ENCODE results near the gene PARP3. TPM values are rescaled to one million over a fixed set of nuclear protein-coding genes. Genes with fewer than 3 reads are reported as not detected.

PARP3 gene
- polyA plus RNA-seq, 2 of the 4 experiments (the other 2 are of a cell fraction), result 7.6 to 11.0 TPM

DNA sequence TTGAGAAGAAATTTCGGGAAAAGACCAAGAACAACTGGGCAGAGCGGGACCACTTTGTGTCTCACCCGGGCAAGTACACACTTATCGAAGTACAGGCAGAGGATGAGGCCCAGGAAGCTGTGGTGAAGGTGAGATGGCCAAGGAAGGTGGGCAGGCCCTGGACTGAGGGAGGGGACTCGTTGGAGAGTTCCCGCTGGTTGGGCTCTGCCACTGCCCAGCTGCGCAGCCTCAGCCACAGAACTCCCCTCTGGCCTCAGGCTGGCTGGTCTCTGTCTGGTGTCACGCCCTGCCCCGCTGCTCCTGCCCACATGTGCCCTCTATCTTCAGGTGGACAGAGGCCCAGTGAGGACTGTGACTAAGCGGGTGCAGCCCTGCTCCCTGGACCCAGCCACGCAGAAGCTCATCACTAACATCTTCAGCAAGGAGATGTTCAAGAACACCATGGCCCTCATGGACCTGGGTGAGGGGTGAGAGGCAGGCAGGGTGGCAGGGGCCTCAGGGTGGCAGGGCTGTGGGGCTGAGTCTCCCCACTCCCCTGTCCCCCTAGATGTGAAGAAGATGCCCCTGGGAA, 2.4 kb downstream of the PARP3 start:
- Histone ChIP-seq H3K4me3 (no peak overlapping the region), H3K4me2 (no peak overlapping the region), H3K9me3 (no peaks in the 10 kb centered on the region), H3K4me1 (peaks cover 21% of the 10 kb centered on the region), H3K27ac (no peak overlapping the region)
- 90% methylated on average over 8 of the region's 11 CpGs for WGBS (ENCODE audit: missing lambda C conversion rate)
- no peak for TF ChIP-seq TFCP2L1 (CRISPR knock-in tag; IDR thresholded peaks at IDR 0.05)
- no peak for TF ChIP-seq EHF (CRISPR knock-in tag; IDR thresholded peaks at IDR 0.05)
- no peak for TF ChIP-seq GATA3 (IDR thresholded peaks at IDR 0.05; ENCODE audit: borderline replicate concordance)
- no peak for TF ChIP-seq RCOR1 (IDR thresholded peaks at IDR 0.05; ENCODE audit: low read depth, low read length)
- TF ChIP-seq FOSL2 (IDR thresholded peaks at IDR 0.05), result no peak
- no peak for TF ChIP-seq FOSL2 (CRISPR knock-in tag; IDR thresholded peaks at IDR 0.05)
- TF ChIP-seq ATOH8 (CRISPR knock-in tag; IDR thresholded peaks at IDR 0.05; ENCODE audit: low read depth), result no peak
- no peak for TF ChIP-seq POLR2AphosphoS2 (conservative IDR thresholded peaks at IDR 0.05; ENCODE audit: low read length)
- ChIA-PET CTCF (interaction anchor here (1.3 to 5.9 kb wide), 5 partner anchors 9 to 38 kb away, joined by 3 to 59 read pairs (median 7); partner anchors contain the start of genes ABHD14A and ABHD14B), POLR2A (no interaction called here)
- no peak for FAIRE-seq
- no peak for ATAC-seq
- no peak for DNase-seq (ENCODE audit: low read depth in 1 of 2, low spot score in 1 of 2)

DNA sequence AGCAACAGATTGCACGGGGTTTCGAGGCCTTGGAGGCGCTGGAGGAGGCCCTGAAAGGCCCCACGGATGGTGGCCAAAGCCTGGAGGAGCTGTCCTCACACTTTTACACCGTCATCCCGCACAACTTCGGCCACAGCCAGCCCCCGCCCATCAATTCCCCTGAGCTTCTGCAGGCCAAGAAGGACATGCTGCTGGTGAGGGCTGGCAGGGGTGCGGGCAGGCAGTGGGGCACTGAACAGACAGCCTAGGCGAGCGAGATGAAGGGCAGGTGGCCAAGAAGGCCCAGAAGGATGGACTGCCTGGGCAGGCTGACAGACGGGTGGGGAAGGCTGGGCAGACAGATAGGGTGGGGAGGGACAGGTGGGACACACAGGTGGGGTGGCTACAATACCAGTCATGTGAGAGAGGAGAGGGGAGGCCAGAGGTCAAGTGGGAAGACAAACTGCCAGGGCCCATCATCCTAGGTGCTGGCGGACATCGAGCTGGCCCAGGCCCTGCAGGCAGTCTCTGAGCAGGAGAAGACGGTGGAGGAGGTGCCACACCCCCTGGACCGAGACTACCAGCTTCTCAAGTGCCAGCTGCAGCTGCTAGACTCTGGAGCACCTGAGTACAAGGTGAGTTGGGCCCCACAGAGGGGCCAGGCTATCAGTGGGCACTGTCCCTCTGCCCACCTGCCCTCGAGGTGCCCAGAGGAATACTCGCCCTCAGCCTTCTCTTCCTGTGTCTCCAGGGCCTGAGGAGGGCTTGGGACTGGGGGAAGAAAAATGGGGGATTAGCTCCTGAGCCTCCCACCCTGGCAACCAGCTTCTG, 3.1 kb downstream of the PARP3 start:
- WGBS (ENCODE audit: missing lambda C conversion rate), result 84% methylated on average over 15 of the region's 18 CpGs
- no peak for FAIRE-seq
- Histone ChIP-seq H3K4me3 (no peak overlapping the region), H3K27ac (no peak overlapping the region), H3K4me2 (no peak overlapping the region), H3K9me3 (no peaks in the 10 kb centered on the region), H3K4me1 (peaks cover 19% of the 10 kb centered on the region)
- no peak for ATAC-seq
- POLR2A ChIA-PET, result no interaction called here
- DNase-seq (ENCODE audit: low read depth in 1 of 2, low spot score in 1 of 2), result no peak
- CTCF ChIA-PET, result interaction anchor here (0.7 to 5.9 kb wide), 5 partner anchors 10 to 39 kb away, joined by 3 to 59 read pairs (median 5); partner anchors contain the start of genes ABHD14A, ABHD14B, ACY1 and GPR62
- TF ChIP-seq JUNB (IDR thresholded peaks at IDR 0.05) (no peak), HMGXB4 (CRISPR knock-in tag; IDR thresholded peaks at IDR 0.05; ENCODE audit: borderline replicate concordance) (no peak), PHF8 (IDR thresholded peaks at IDR 0.05; ENCODE audit: borderline replicate concordance, low read depth) (no peak), ELK1 (IDR thresholded peaks at IDR 0.05; ENCODE audit: low read depth, low read length) (no peak), ZFP36 (IDR thresholded peaks at IDR 0.05; ENCODE audit: borderline replicate concordance, partially characterized antibody) (no peak), CHD2 (IDR thresholded peaks at IDR 0.05; ENCODE audit: low read length, partially characterized antibody) (no peak), HEYL (CRISPR knock-in tag; IDR thresholded peaks at IDR 0.05) (no peak), NR3C1 (IDR thresholded peaks at IDR 0.05) (no peak)

DNA sequence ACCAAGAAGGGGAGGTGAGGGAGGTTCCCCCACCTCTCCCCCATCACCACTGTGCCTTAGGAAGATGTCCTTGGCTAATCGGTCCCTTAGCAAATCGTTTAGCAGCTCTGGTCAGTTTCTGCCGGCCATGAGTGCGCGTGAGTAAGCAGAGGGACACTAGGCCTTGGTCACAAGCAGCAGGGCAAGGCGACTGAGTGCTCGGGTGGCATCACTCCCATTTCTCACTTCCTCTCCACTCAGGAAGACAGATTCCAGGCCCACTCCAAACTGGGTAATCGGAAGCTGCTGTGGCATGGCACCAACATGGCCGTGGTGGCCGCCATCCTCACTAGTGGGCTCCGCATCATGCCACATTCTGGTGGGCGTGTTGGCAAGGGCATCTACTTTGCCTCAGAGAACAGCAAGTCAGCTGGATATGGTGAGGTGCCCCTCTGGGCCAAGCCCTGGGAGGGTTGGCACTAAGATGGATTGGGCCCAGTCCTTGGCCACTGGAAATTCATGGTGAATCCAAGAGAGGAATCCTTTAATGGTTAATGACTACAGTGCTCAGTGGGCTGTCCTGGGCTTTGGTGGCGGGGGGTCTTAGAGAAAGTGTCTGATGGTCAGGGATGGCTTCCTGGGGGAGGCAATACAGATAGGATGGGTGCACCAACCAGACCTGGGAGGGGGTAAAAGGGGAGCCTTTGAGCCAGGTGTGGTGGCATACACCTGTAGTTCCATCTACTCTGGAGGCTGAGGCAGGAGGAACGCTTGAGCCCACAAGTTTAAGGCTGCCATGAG, 4.0 kb downstream of the PARP3 start:
- no peak for ATAC-seq
- WGBS (ENCODE audit: missing lambda C conversion rate), result 80% methylated on average over 10 of the region's 14 CpGs
- H3K27ac ChIP-seq, result no peak overlapping the region
- ChIA-PET CTCF (interaction anchor here (0.7 to 5.9 kb wide), 5 partner anchors 9 to 38 kb away, joined by 3 to 59 read pairs (median 5); partner anchors contain the start of genes ABHD14A, ABHD14B, ACY1 and GPR62), POLR2A (no interaction called here)
- H3K4me3 ChIP-seq, result no peak overlapping the region
- H3K4me2 ChIP-seq, result no peak overlapping the region
- no peak for TF ChIP-seq SMC3 (IDR thresholded peaks at IDR 0.05)
- no peak for TF ChIP-seq MAFK (IDR thresholded peaks at IDR 0.05; ENCODE audit: partially characterized antibody)
- TF ChIP-seq SREBF2 (IDR thresholded peaks at IDR 0.05), result no peak
- TF ChIP-seq EHF (CRISPR knock-in tag; IDR thresholded peaks at IDR 0.05), result no peak
- TF ChIP-seq TFCP2L1 (CRISPR knock-in tag; IDR thresholded peaks at IDR 0.05), result no peak
- no peak for TF ChIP-seq HDAC2 (IDR thresholded peaks at IDR 0.05)
- no peak for TF ChIP-seq HOXA7 (CRISPR knock-in tag; IDR thresholded peaks at IDR 0.05)
- no peak for TF ChIP-seq CHD4 (IDR thresholded peaks at IDR 0.05; ENCODE audit: borderline replicate concordance)
- FAIRE-seq, result no peak
- no peaks in the 10 kb centered on the region for H3K9me3 ChIP-seq
- H3K4me1 ChIP-seq, result peaks cover 13% of the 10 kb centered on the region
- no peak for DNase-seq (ENCODE audit: low read depth in 1 of 2, low spot score in 1 of 2)

All from A549 (cell line).